ENCODE measurements around the gene SEPTIN11.

The SEPTIN11 gene

GRCh38 chr4:76972306-76972705, 22.8 kb downstream of the SEPTIN11 start:
- H3K9me3 Mint-ChIP-seq = no peaks in the 10 kb centered on the region
- ATAC-seq (replicated peaks; ENCODE audit: extremely low read depth, poor library complexity, severe bottlenecking) = no peak

GRCh38 chr4:76974150-76974549, 24.6 kb downstream of the SEPTIN11 start:
- no peak overlapping the region for H3K27ac Mint-ChIP-seq (ENCODE audit: low read depth)
- H3K27me3 Mint-ChIP-seq = no peaks in the 10 kb centered on the region
- no peak overlapping the region for H3K4me3 Mint-ChIP-seq
- DNase-seq (ENCODE audit: low spot score in 2 of 2) (no peak), ATAC-seq (replicated peaks; ENCODE audit: extremely low read depth, poor library complexity, severe bottlenecking) (no peak)
- H3K9me3 Mint-ChIP-seq = no peaks in the 10 kb centered on the region
- peaks cover 22% of the 10 kb centered on the region for H3K4me1 Mint-ChIP-seq
- H3K36me3 Mint-ChIP-seq (ENCODE audit: insufficient read depth) = peaks cover 4% of the 10 kb centered on the region

More at GRCh38 chr4:76972306-76972705, 22.8 kb downstream of the SEPTIN11 start:
- no peaks in the 10 kb centered on the region for H3K27me3 Mint-ChIP-seq
- no peak for DNase-seq (ENCODE audit: low spot score in 2 of 2)
- no peak overlapping the region for H3K27ac Mint-ChIP-seq (ENCODE audit: low read depth)
- H3K4me1 Mint-ChIP-seq = peaks cover 6% of the 10 kb centered on the region
- H3K36me3 Mint-ChIP-seq (ENCODE audit: insufficient read depth) = peaks cover 6% of the 10 kb centered on the region
- H3K4me3 Mint-ChIP-seq = no peak overlapping the region

- Mint-ChIP-seq H3K27ac (ENCODE audit: low read depth) (no peak overlapping the region), H3K36me3 (ENCODE audit: insufficient read depth) (peaks cover 4% of the 10 kb centered on the region)
- ATAC-seq (replicated peaks; ENCODE audit: extremely low read depth, poor library complexity, severe bottlenecking) = no peak
Measured at GRCh38 chr4:76977113-76977512, 27.6 kb downstream of the SEPTIN11 start.

GRCh38 chr4:76977736-76978350, 28.3 kb downstream of the SEPTIN11 start:
- H3K4me3 Mint-ChIP-seq = no peak overlapping the region
- H3K4me1 Mint-ChIP-seq = peaks cover 47% of the 10 kb centered on the region
- DNase-seq (ENCODE audit: low spot score in 2 of 2) = no peak
- no peaks in the 10 kb centered on the region for H3K27me3 Mint-ChIP-seq
- H3K27ac Mint-ChIP-seq (ENCODE audit: low read depth) = no peak overlapping the region
- no peak for ATAC-seq (replicated peaks; ENCODE audit: extremely low read depth, poor library complexity, severe bottlenecking)
- peaks cover 4% of the 10 kb centered on the region for H3K36me3 Mint-ChIP-seq (ENCODE audit: insufficient read depth)
- H3K9me3 Mint-ChIP-seq = no peaks in the 10 kb centered on the region

More at GRCh38 chr4:76977113-76977512, 27.6 kb downstream of the SEPTIN11 start:
- Mint-ChIP-seq H3K4me3 (no peak overlapping the region), H3K9me3 (no peaks in the 10 kb centered on the region), H3K27me3 (no peaks in the 10 kb centered on the region), H3K4me1 (peaks cover 40% of the 10 kb centered on the region)
- no peak for DNase-seq (ENCODE audit: low spot score in 2 of 2)

GRCh38 chr4:76979236-76979635, 29.7 kb downstream of the SEPTIN11 start:
- no peak for DNase-seq (ENCODE audit: low spot score in 2 of 2)
- no peak overlapping the region for H3K27ac Mint-ChIP-seq (ENCODE audit: low read depth)

GRCh38 chr4:76980261-76980660, 30.7 kb downstream of the SEPTIN11 start:
- no peaks in the 10 kb centered on the region for H3K27me3 Mint-ChIP-seq
- H3K36me3 Mint-ChIP-seq (ENCODE audit: insufficient read depth) = peaks cover 2% of the 10 kb centered on the region
- peaks cover 68% of the 10 kb centered on the region for H3K4me1 Mint-ChIP-seq
- H3K27ac Mint-ChIP-seq (ENCODE audit: low read depth) = no peak overlapping the region
- no peak for ATAC-seq (replicated peaks; ENCODE audit: extremely low read depth, poor library complexity, severe bottlenecking)
- H3K9me3 Mint-ChIP-seq = no peaks in the 10 kb centered on the region
- DNase-seq (ENCODE audit: low spot score in 2 of 2) = no peak
- no peak overlapping the region for H3K4me3 Mint-ChIP-seq

More at GRCh38 chr4:76979236-76979635, 29.7 kb downstream of the SEPTIN11 start:
- Mint-ChIP-seq H3K4me3 (no peak overlapping the region), H3K9me3 (no peaks in the 10 kb centered on the region), H3K27me3 (no peaks in the 10 kb centered on the region), H3K36me3 (ENCODE audit: insufficient read depth) (peaks cover 4% of the 10 kb centered on the region), H3K4me1 (peaks cover 57% of the 10 kb centered on the region)
- no peak for ATAC-seq (replicated peaks; ENCODE audit: extremely low read depth, poor library complexity, severe bottlenecking)

GRCh38 chr4:76981644-76982043, 32.1 kb downstream of the SEPTIN11 start:
- ATAC-seq (replicated peaks; ENCODE audit: extremely low read depth, poor library complexity, severe bottlenecking) (no peak), DNase-seq (ENCODE audit: low spot score in 2 of 2) (no peak)
- peaks cover 3% of the 10 kb centered on the region for H3K36me3 Mint-ChIP-seq (ENCODE audit: insufficient read depth)
- no peaks in the 10 kb centered on the region for H3K9me3 Mint-ChIP-seq
- no peaks in the 10 kb centered on the region for H3K27me3 Mint-ChIP-seq
- H3K4me1 Mint-ChIP-seq = peaks cover 75% of the 10 kb centered on the region
- peak overlapping the region; percentile 74 for H3K27ac Mint-ChIP-seq (ENCODE audit: low read depth)
- no peak overlapping the region for H3K4me3 Mint-ChIP-seq

- ATAC-seq (replicated peaks; ENCODE audit: extremely low read depth, poor library complexity, severe bottlenecking) (no peak), DNase-seq (ENCODE audit: low spot score in 2 of 2) (no peak)
- no peaks in the 10 kb centered on the region for H3K9me3 Mint-ChIP-seq
- H3K27ac Mint-ChIP-seq (ENCODE audit: low read depth) = peak overlapping the region; percentile 74
- no peaks in the 10 kb centered on the region for H3K27me3 Mint-ChIP-seq
- peak overlapping the region; percentile 43 for H3K4me3 Mint-ChIP-seq
- peaks cover 3% of the 10 kb centered on the region for H3K36me3 Mint-ChIP-seq (ENCODE audit: insufficient read depth)
- H3K4me1 Mint-ChIP-seq = peaks cover 75% of the 10 kb centered on the region
Measured at GRCh38 chr4:76982638-76983584, 33.4 kb downstream of the SEPTIN11 start.

- Mint-ChIP-seq H3K27ac (ENCODE audit: low read depth) (peak overlapping the region; percentile 23), H3K9me3 (no peaks in the 10 kb centered on the region), H3K36me3 (ENCODE audit: insufficient read depth) (peaks cover 3% of the 10 kb centered on the region), H3K4me3 (peak overlapping the region; percentile 28), H3K4me1 (peaks cover 63% of the 10 kb centered on the region), H3K27me3 (no peaks in the 10 kb centered on the region)
- DNase-seq (ENCODE audit: low spot score in 2 of 2) (no peak), ATAC-seq (replicated peaks; ENCODE audit: extremely low read depth, poor library complexity, severe bottlenecking) (peak; percentile 57)
Measured at GRCh38 chr4:76984127-76984526, 34.6 kb downstream of the SEPTIN11 start.

GRCh38 chr4:76984788-76985211, 35.2 kb downstream of the SEPTIN11 start:
- no peak for DNase-seq (ENCODE audit: low spot score in 2 of 2)
- no peak overlapping the region for H3K27ac Mint-ChIP-seq (ENCODE audit: low read depth)
- peaks cover 63% of the 10 kb centered on the region for H3K4me1 Mint-ChIP-seq
- peaks cover 4% of the 10 kb centered on the region for H3K36me3 Mint-ChIP-seq (ENCODE audit: insufficient read depth)
- H3K4me3 Mint-ChIP-seq = no peak overlapping the region
- H3K27me3 Mint-ChIP-seq = no peaks in the 10 kb centered on the region
- ATAC-seq (replicated peaks; ENCODE audit: extremely low read depth, poor library complexity, severe bottlenecking) = no peak
- no peaks in the 10 kb centered on the region for H3K9me3 Mint-ChIP-seq

- H3K27me3 Mint-ChIP-seq = no peaks in the 10 kb centered on the region
- peaks cover 65% of the 10 kb centered on the region for H3K4me1 Mint-ChIP-seq
- H3K4me3 Mint-ChIP-seq = no peak overlapping the region
- peak overlapping the region; percentile 13 for H3K27ac Mint-ChIP-seq (ENCODE audit: low read depth)
- ATAC-seq (replicated peaks; ENCODE audit: extremely low read depth, poor library complexity, severe bottlenecking) (no peak), DNase-seq (ENCODE audit: low spot score in 2 of 2) (no peak)
- peaks cover 6% of the 10 kb centered on the region for H3K36me3 Mint-ChIP-seq (ENCODE audit: insufficient read depth)
- no peaks in the 10 kb centered on the region for H3K9me3 Mint-ChIP-seq
Measured at GRCh38 chr4:76987153-76987591, 37.6 kb downstream of the SEPTIN11 start.

- Mint-ChIP-seq H3K4me3 (no peak overlapping the region), H3K27ac (ENCODE audit: low read depth) (no peak overlapping the region), H3K36me3 (ENCODE audit: insufficient read depth) (peaks cover 6% of the 10 kb centered on the region), H3K27me3 (no peaks in the 10 kb centered on the region), H3K4me1 (peaks cover 64% of the 10 kb centered on the region), H3K9me3 (no peaks in the 10 kb centered on the region)
- DNase-seq (ENCODE audit: low spot score in 2 of 2) = no peak
- ATAC-seq (replicated peaks; ENCODE audit: extremely low read depth, poor library complexity, severe bottlenecking) = no peak
Measured at GRCh38 chr4:76987685-76988084, 38.1 kb downstream of the SEPTIN11 start.
